A549 (cell line): ENCODE data around the gene TTYH3.

Experiments used
- RAD21 ChIP-seq, 2 experiments: fragments of >200 bp in 1 of 2; sonication (Bioruptor Twin) in 1 of 2; formaldehyde crosslinking in 1 of 2; IDR thresholded peaks in 1 of 2; conservative IDR thresholded peaks in 1 of 2; 2 replicates in 1 of 2; 3 replicates in 1 of 2; pipeline ENCODE4 v1.6.1; 2012 to 2018; ENCODE audit warnings: inconsistent platforms in 1 of 2
- TF ChIP-seq, protein P1 (sequence below): fragments of >200 bp; sonication (Bioruptor Twin); formaldehyde crosslinking; IDR thresholded peaks from 3 replicates; pipeline ENCODE4 v1.5.1; 2016

- TF ChIP-seq, protein P1, sequence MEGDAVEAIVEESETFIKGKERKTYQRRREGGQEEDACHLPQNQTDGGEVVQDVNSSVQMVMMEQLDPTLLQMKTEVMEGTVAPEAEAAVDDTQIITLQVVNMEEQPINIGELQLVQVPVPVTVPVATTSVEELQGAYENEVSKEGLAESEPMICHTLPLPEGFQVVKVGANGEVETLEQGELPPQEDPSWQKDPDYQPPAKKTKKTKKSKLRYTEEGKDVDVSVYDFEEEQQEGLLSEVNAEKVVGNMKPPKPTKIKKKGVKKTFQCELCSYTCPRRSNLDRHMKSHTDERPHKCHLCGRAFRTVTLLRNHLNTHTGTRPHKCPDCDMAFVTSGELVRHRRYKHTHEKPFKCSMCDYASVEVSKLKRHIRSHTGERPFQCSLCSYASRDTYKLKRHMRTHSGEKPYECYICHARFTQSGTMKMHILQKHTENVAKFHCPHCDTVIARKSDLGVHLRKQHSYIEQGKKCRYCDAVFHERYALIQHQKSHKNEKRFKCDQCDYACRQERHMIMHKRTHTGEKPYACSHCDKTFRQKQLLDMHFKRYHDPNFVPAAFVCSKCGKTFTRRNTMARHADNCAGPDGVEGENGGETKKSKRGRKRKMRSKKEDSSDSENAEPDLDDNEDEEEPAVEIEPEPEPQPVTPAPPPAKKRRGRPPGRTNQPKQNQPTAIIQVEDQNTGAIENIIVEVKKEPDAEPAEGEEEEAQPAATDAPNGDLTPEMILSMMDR: no peak
- no peak for TF ChIP-seq RAD21 (conservative IDR thresholded peaks at IDR 0.05 in 1 of 2, IDR thresholded peaks at IDR 0.05 in 1 of 2)
Observed at GRCh38 chr7:2680256-2680655, 48.5 kb downstream of the TTYH3 start.
